Hematopoietic multipotent progenitor cell treated with erythropoietin and hydrocortisone succinate and interleukin-3 and kit ligand, for 15 days (in vitro differentiated cells): ENCODE results near the gene MCAT.

Experiments
- DNase-seq: peaks from one replicate; pipeline ENCODE4 v3.0.0-alpha.2; 2015; ENCODE audit warnings: low spot score

The MCAT gene

GRCh38 chr22:43173566-43173965, 30.4 kb upstream of the MCAT start:
- DNase-seq, result no peak

GRCh38 chr22:43172191-43172590, 29.0 kb upstream of the MCAT start:
- DNase-seq, result no peak

DNA sequence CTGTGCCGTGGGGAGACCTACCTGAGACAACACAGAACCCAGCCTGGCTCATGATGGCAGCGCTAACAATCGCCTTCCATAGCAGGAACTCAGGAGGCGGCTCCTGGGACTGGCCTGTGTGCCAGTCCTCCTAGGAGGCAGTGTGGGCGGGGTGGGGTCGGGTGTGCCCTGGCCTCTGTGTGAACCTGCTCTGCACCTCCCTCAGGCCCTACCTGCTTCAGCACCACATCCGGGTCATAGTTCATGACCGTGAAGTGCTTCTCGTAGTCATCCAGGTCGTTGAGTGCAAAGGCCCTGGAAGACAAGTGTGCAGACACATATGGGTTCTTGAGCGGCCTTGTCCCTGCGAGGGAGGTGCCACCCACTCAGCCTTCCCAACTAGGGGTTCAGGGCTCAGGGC, 28.4 kb upstream of the MCAT start:
- DNase-seq, result no peak

DNA sequence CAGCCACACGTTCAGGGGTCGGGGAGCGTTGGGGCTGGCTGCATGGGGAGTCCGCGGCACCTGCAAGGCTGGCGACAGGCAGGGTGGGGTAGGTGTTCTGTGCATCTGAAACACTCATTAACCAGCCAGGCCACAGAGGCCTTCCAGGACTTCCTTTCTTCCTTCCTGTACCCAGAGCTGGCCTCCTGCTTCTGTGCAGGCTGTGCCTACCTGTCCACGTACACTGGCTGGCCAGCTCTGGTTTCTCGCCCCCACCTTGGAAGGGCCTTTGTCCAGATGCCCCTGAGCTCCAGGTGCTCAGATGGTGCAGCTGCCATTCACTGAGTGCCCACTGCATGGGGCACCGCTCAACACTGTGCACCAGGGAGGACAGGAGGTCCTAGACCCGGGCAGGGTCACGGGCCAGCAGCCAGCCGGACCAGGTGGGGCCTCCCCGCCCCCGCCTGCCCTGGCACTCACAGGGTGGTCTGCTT, 27.9 kb upstream of the MCAT start:
- DNase-seq, result no peak

DNA sequence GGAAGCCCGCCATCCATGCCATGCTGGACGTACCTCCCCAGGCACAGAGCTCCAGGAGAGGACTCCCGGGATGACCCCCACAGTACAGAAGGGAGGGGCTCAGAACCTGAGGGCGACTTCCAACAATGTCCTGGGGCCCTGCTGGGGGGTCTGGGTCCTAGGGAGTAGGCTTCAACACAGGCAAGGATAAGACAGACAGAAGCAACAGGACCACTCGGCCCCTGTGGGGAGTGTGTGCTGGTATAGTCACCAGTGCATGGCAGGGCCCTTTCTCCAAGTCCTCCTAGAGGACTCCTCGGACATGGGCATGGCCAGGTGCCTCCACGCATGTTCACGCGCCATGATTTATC, 26.9 kb upstream of the MCAT start:
- no peak for DNase-seq

- DNase-seq, result no peak
These were observed 26.3 kb upstream of the MCAT start for GRCh38 chr22:43169310-43170130.

DNA sequence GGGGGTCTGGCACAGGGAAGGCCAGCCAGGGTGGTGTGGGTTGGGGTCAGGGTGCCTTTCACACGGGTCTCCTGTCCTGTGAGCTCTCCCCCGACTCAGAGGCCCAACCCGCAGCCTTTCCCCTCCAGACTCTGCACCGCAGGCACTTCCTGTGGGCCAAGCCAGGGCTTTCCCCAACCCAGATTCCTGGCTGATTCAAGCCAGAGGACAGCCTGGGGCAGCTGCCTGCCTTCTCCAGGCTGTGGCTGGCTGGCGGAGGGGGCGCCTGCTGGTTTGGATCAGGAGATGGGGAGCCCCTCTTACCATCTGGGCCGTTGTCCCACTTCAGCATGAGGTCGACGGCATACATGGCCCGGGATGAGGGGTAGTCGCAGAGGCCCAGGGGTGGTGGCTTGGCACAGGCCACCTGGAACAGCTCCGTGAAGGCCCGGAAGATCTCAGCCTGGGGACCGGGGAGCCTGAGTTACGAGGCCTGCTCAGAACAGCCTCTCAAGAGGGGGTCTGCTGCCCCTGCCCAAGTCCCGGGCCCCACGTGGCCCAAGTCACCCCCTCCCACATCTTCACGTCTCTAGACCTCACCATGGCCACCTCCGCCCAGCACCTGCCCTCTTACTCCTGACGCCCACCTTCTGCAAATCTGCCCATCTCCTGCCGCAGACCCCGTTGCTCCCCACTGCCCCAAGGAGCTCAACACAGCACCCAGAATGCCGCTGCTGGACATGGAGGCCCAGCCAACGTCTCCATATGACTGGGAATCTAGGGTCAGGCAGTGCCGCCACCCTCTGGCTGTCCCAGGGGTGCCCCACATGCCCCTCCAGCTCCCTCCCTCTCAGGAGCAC, 25.5 kb upstream of the MCAT start:
- DNase-seq, result no peak

GRCh38 chr22:43167001-43167589, 23.9 kb upstream of the MCAT start:
- peak; percentile 83 for DNase-seq

GRCh38 chr22:43166132-43166930, 23.1 kb upstream of the MCAT start:
- DNase-seq, result no peak

GRCh38 chr22:43164636-43165035, 21.4 kb upstream of the MCAT start:
- DNase-seq, result no peak

GRCh38 chr22:43163241-43163795, 20.1 kb upstream of the MCAT start:
- no peak for DNase-seq

- DNase-seq, result no peak
These were observed 19.4 kb upstream of the MCAT start for GRCh38 chr22:43162412-43163150.

DNA sequence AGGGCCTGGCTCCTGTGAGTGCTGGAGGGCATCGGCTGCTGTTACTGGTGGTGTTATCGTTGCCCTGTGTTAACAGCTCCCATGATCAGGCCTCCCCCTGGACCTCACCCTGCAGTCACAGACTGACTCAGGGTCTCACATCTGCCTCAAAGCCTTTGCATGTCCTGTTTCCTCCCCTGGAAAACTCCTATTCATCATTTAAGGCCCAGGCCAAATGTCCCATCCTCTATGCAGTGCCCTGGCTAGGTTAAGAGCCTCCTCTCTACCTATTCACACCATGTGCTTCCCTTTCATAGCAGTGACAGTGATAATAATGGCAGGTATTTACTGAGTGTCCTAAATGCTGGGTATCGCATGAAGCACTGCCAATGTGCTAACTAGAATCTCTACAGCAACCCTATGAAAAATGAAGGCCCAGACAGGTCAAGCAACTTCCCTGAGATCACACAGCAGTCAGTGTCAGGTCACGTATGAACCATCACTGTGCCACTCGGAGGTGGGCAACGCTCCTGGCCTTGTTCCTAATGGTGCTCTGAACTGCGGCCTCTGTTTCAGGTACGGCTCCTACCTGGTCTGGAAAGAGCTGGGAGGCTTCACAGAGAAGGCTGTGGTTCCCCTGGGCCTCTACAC, 17.4 kb upstream of the MCAT start:
- DNase-seq, result no peak

DNA sequence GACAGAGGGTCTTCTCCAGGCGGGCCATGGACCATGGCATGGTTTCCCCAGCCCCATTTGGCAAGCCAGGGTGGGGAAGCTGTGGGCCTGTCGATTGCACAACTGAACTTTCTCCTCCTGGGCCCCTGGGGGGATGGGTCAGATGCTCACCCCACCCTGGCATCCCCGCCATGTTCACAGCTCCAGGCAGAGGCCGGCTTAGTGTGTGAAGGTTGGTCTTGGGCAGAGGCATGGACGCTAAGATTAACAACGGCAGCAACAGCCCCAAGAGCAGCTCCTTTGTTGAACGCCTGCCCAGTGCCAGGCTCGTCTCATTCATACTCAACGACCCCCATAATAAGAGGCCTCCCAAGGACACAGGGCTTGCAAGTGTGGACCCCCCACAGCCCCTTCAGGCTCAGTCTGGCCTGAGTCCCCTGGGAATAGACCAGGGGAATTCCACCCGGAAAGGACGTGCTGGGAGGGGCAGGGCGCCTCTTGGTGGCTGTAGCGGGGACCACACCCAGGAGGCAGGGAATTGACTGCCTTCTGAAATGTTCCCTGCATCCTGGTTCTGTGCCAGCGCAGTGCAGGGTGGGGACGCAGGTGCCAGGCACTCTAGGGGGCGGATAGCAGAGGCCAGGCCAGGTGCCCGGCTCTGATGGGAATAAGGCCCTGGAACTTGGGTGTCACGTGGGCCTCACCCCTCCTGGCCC, 16.4 kb upstream of the MCAT start:
- no peak for DNase-seq

- no peak for DNase-seq
These were observed 15.7 kb upstream of the MCAT start for GRCh38 chr22:43158778-43159483.

DNA sequence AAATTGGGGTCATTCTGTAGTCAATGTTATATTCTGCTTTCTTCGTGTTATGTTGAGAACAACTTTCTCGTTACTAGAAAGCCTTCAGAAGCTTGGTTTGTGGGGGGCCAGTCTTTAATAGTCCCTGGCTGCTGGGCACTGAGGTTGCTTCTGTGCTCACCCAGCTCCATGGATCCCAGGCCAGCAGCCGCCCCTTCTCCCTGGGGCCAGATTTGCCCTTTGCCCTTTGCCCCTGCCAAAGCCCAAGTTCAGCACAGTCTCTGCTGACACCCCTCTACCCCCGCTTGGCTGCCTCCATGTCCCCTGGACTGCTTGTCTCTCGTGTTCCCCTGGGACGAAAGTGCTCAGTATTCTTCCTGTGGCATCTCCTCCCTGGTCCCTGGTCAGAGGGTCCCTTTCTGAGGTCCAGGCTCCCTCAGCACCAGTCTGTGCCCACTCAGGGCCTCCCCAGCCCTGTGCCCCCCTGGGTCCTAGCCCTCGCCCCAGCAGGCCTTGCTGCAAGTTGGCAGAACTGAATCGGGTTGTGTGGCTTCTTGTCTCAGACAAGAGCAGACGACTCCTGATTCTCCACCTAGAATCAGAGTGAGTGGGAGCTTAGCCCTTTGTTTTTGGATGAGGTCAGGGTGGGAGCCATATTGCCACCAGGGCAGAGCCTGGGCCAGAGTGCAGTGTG, 14.8 kb upstream of the MCAT start:
- DNase-seq, result no peak

GRCh38 chr22:43156413-43156812, 13.2 kb upstream of the MCAT start:
- DNase-seq, result no peak

- DNase-seq, result no peak
These were observed 12.6 kb upstream of the MCAT start for GRCh38 chr22:43155789-43156188.
